HG03159 (cell line): ENCODE results near the gene APLF.
"Not testable (repeated sequence)": the region's sequence is repeated elsewhere in the genome, so short reads cannot be mapped to it uniquely, and the experiment has no call there.

Experiments
- ATAC-seq: cut with Tn5 transposase; IDR thresholded peaks from one replicate; pipeline ENCODE4 v1.9.1; 2021; ENCODE audit warnings: mild to moderate bottlenecking, moderate library complexity; ENCODE audit not compliant: unreplicated experiment

APLF gene

GRCh38 chr2:68574202-68574791, 106.9 kb downstream of the APLF start:
- ATAC-seq, result no peak

- no peak for ATAC-seq
Observed at GRCh38 chr2:68577183-68577582, 109.8 kb downstream of the APLF start.

- ATAC-seq, result no peak
Observed at GRCh38 chr2:68579689-68580088, 112.3 kb downstream of the APLF start.

- no peak for ATAC-seq
Observed at GRCh38 chr2:68588589-68588988, 121.2 kb downstream of the APLF start.

GRCh38 chr2:68589963-68590362, 122.6 kb downstream of the APLF start:
- no peak for ATAC-seq

GRCh38 chr2:68590702-68591101, 123.3 kb downstream of the APLF start:
- no peak for ATAC-seq

- ATAC-seq, result no peak
Observed at GRCh38 chr2:68591225-68591624, 123.8 kb downstream of the APLF start.

GRCh38 chr2:68594041-68594440, 126.7 kb downstream of the APLF start:
- ATAC-seq, result no peak

- ATAC-seq, result peak; percentile 76
Observed at GRCh38 chr2:68594674-68595492, 127.5 kb downstream of the APLF start.

GRCh38 chr2:68595493-68595785, 128.1 kb downstream of the APLF start:
- not testable (repeated sequence) for ATAC-seq

GRCh38 chr2:68600495-68600894, 133.1 kb downstream of the APLF start:
- ATAC-seq, result not testable (repeated sequence)

- ATAC-seq, result no peak
Observed at GRCh38 chr2:68603059-68603458, 135.7 kb downstream of the APLF start.

GRCh38 chr2:68604077-68604476, 136.7 kb downstream of the APLF start:
- ATAC-seq, result no peak

- ATAC-seq, result no peak
Observed at GRCh38 chr2:68605939-68606338, 138.6 kb downstream of the APLF start.

- no peak for ATAC-seq
Observed at GRCh38 chr2:68606759-68607158, 139.4 kb downstream of the APLF start.

GRCh38 chr2:68607837-68608236, 140.5 kb downstream of the APLF start:
- no peak for ATAC-seq

GRCh38 chr2:68612765-68613519, 145.6 kb downstream of the APLF start:
- ATAC-seq, result no peak

- ATAC-seq, result no peak
Observed at GRCh38 chr2:68620772-68621171, 153.4 kb downstream of the APLF start.

- ATAC-seq, result no peak
Observed at GRCh38 chr2:68623820-68624219, 156.4 kb downstream of the APLF start.

GRCh38 chr2:68627615-68628014, 160.2 kb downstream of the APLF start:
- ATAC-seq, result no peak
